NCI-H1694 treated with DMSO at 0.1 percent for 48 hours (cell line): ENCODE results near the gene KCNH2.

Source experiments
- DNase-seq: peaks from one replicate; lab custom pipeline; 2025; lab: John Stamatoyannopoulos, UW

Gene KCNH2

GRCh38 chr7:150904011-150904909, 73.9 kb downstream of the KCNH2 start:
- DNase-seq, result no peak

DNA sequence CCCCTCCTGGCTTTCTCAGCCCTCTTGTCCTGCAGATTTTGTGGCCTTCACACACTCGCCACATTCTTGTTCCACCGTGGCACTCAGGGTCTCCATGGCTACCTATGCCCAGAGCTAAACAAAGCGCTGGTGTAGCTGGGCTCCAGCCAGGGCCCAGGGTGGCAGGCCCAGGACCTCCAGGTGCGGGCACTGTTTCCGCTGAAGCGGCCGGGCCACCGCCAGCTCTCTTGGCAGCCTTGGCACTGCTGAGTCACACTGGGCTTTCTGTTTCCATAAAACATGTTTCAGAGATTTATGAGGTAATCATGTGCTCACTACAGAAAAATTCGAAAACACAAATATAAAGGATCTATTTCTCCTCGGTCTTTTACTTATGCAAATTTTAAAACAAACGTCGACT, 74.5 kb downstream of the KCNH2 start:
- peak; percentile 76 for DNase-seq

DNA sequence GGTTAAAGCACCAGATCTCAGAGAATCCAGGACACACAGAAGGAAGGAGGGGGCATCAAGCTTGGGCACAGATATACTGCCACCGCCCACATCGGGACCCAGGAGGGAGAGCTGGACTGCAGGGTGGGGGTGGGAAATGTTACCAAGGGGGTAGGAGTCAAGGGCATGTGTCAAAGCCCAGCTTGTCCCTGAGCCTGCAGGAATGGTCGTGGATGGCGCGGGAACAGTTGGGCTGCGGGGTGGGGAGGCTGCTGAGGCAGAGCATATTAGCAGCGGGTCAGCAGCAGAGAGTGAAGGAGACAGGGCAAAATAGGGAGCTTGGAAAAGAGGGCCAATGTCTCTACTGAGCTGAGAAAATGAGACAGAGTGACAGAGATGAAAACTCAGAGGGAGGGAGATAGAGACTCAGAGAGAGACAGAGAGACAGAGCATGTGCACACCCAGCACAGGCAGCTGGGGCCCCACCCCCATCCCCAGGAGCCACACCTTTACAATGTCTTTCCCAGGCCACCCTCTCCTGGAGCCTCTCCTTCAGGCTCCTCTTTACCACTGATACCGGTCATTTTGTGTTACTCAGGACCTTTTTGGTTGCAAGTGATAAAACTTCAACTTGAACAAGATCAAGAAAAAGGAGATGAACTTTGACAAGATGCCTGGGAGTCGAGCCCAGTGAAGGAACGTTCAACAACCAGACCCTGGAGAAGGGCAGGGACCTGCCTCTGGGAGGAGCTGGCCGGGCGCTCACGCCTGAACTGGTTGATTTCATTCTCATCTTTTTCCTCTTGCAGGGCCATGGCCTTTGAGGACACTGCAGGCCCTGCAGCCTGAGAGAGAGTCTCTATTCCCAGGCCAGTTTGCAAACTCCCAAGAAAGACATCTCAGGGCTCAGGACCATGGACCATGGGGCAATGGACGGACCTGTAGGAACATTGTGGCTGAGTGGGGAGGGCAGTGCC, 75.8 kb downstream of the KCNH2 start:
- DNase-seq, result peak; percentile 67

DNA sequence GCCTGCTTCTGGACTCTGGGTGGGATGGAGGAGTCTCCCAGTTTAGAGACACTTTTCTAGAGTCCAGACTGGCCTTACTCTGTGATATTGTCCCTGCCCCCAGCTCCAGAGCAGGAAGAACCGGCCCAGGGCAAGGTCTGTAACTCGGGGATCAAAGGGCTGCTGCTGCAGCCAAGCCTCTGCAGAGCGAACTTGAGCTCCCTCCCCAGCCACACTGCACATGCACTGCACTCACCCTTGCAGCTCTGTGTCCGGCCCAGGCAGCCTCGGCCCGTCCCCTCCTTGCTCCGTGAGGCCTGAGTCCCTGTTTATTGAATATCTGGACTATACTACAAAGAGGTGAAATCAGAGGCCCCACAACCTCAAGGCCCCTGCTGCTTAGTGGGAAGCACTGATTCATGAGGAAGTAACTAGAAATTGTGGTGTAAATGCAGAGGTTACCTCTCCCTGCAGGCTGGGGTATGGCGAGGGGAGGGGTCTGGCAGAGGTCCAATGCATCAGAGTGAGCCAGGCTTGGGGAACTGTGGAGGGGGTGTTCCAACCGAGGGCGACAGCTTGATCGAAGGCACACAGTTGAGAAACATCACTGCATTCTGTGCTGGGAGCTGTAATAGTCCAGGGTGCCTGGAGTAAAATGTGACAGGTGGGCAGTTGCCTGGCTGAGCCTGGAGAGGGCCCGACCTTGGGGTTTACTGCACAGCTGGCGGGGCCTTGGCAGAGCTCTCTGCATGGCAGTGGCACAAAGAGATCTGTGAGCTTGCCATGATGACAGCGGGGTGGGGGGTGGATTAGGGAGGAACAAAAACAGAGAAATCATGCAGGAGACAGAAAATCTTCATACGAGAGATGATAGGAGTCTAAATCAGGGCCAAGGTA, 76.7 kb downstream of the KCNH2 start:
- DNase-seq, result peak; percentile 99

DNA sequence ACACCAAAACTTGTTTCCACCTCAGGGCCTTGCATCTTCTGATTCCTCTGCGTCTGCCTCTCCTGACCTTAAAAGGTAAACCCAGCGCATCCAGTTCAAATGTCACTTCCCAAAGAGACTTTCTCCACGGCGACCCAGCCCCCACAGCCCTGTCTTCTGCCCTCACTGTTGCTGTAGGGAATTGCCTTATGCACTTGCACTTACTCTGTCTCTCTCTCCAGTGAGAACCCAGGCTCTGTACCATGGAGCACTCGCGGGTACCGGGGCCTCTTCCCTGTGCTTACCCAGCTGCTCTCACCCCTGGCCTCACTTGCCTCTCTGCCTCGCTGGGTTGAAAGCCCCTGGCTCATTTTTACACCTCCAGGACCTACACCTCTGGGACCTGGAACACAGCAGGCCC, 77.4 kb downstream of the KCNH2 start:
- no peak for DNase-seq

DNA sequence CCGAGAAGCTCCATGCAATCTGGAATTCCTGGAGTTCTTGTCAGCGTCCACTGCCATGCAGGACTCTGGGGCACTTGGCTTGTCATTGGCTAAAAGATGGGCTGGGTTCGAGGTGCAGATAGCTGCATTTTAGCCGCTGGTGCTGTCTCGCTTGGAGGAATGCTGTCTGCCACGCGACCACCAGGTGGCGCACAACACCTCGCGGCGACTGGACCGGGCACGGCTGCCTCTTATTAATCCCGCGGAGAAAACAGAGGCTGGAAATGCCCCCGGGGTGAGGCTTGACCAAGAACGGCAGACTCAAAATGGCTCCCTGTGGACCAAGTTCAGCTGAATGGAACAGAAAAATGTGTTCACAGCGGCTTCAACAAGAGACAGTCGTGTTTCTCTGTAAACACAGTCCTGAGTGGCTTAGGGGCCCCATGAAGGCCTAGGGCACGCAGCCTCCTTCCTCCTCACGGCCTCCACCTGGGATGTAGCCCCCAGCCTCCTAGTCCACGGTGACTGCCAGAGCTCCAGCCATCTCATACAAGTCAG, 79.6 kb downstream of the KCNH2 start:
- peak; percentile 68 for DNase-seq

DNA sequence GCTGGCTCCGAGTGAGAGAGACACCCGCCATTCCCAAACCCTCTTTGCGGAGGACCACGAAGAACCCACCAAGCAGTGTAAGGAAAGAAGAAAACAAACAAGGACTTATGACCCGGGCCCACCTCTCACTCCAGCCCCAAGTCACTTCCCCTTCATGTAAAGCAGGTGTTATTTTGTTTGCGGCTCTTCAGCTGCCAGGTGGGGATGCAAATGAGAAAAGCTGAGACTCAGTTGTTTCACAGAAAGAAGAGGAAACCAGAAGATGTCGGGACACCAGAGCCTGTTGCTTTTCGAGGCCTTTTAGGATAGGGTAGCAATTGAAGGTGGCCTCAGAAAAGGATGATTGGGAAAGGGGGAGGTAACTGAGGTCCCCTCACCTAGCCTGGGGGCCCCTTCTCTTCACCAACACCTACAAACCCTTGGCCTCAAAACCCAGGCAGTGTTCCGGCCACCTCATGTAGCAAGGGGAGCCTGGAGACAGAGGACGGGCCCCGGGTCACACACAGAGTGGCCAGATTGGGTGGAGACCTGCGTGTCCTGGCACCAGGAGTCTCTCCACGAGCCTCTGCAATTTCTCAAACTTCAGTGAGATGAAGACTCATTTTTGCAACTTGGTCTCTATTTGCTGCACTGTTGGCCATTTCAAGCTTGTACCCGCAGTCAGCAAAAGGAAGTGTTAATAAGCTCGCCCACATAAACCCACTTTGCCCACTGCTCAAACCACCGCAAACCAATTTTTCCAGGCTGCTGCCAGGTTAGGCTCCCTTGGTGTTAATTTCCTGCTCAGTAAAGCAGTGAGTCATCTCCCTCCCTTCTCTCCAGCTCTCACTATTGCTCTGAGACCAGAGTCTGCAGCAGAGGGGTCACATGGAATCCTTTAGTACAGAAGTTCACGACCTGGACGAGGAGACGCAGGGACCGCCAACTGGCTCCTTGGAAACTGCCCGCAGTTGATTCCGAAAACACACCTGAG, 80.3 kb downstream of the KCNH2 start:
- DNase-seq, result no peak

DNA sequence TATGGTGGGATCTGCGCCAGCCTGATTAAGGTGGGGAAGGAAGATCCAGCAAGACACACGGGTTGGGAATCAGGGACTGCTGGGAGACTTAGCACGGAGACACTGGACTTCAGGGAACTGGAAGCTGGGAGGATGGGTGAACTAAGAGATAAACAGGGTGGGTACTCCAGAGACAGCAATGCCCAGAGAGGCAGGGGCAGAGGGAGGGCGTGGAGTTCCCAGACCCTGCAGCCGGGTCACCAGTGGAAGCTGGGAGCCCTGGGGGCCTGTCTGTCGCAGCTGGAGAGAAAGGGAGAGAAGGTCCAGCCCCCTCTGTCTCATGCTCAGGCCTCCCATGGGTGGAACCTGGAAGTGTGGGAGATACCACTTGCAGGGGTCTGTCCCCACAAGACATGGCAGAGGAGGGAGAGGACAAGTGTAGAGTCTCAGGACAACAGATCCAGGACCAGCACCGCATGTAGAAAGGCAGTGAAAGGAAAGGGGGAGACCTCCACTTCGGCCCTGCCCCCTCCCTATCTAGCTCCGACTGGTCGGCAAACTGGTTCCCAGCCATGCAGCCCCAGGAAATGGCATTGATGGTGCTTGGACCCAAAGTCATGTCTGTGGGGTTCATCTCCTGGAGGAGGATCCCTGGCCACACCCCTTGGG, 81.4 kb downstream of the KCNH2 start:
- DNase-seq, result no peak

- no peak for DNase-seq
These were observed 82.3 kb downstream of the KCNH2 start for GRCh38 chr7:150895809-150896208.
